ENCODE results near the gene FYTTD1. TPM values are rescaled to one million over a fixed set of nuclear protein-coding genes. Genes with fewer than 3 reads are reported as not detected.

Gene FYTTD1
- total and polyA plus RNA-seq, 2 of the 4 experiments (the other 2 are of a cell fraction) = 20.4 to 50.2 TPM

DNA sequence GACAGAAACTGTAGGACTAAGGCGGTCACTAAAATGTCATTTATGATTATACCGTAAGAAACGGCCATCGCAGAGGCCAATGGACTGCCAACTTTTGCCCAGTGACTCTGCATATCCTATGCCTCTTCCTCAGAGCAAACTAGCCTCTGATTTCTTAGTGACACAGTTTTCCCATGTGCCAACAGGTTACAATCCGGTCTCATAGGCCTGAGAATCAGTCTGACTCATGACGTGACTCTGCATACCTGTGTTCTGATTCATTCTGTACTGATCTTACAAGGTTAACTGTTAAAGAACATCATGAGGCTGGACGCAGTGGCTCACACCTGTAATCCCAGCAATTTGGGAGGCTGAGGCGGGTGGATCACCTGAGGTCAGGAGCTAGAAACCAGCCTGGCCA, 30.8 kb upstream of the FYTTD1 start:
- no peaks in the 10 kb centered on the region for H4K20me1 ChIP-seq (ENCODE audit: insufficient read depth, low read length)
- in situ Hi-C loops (cut with MboI; ENCODE audit: low sequenced_read_pairs) = no loop called here
- ChIA-PET POLR2A (ENCODE audit: unreplicated experiment) (no interaction called here), CTCF (no interaction called here)
- H3K4me3 ChIP-seq (ENCODE audit: insufficient read depth, low read depth, low read length) = no peak overlapping the region
- 0 out of 2 replicates have a peak overlapping the region, but pooled peaks have one; percentile 14 for H4K91ac ChIP-seq (ENCODE audit: insufficient read depth, low read depth, low read length)
- peak overlapping the region; percentile 18 for H2AK5ac ChIP-seq (ENCODE audit: low read depth, low read length)
- no peak overlapping the region; the same call in 1 of the 2 replicates for H3K23ac ChIP-seq (ENCODE audit: low read depth, low read length)
- H3K27me3 ChIP-seq (ENCODE audit: control insufficient read depth, insufficient read depth, low read length) = no peaks in the 10 kb centered on the region
- no TSS peak for BruUV-seq (replicated peaks)
- intact Hi-C loops (cut with micrococcal nuclease) = no loop called here
- 0 out of 2 replicates have a peak overlapping the region, but pooled peaks have one; percentile 42 for H2BK120ac ChIP-seq (ENCODE audit: low read depth, low read length)
- DNase-seq = peak; percentile 96
- H3K4ac ChIP-seq (ENCODE audit: low read depth, low read length) = no peak overlapping the region; the same call in 1 of the 2 replicates
- peak overlapping the region; percentile 29; the same call in 1 of the 3 replicates for H2BK15ac ChIP-seq (ENCODE audit: low read depth, low read length)
- peaks cover 2% of the 10 kb centered on the region; the same call in 1 of the 2 replicates for H3K9me3 ChIP-seq (ENCODE audit: control insufficient read depth, insufficient read depth, low read length)
- no peak overlapping the region for H3K56ac ChIP-seq (ENCODE audit: extremely low read depth, insufficient read depth, low read length)
- WGBS, 2 experiments (ENCODE audit: extremely low coverage in 2 of 2, insufficient read length in 1 of 2) = 63% methylated on average over 6 of the region's 8 CpGs; no CpG with 5 or more reads in 1 of the 2 experiments
- H3K9me1 ChIP-seq (ENCODE audit: insufficient read depth, low read length) = peaks cover 6% of the 10 kb centered on the region
- no peak overlapping the region for H2AK9ac ChIP-seq (replicated peaks; ENCODE audit: low read depth, low read length, poor library complexity)
- dilution Hi-C loops (cut with HindIII; ENCODE audit: low sequenced_read_pairs, unreplicated experiment) = no loop called here
- H3K27ac ChIP-seq (ENCODE audit: insufficient read depth, low read length) = no peak overlapping the region; the same call in 1 of the 2 replicates
- no peak overlapping the region for H3K4me2 ChIP-seq (ENCODE audit: low read depth, low read length)
- no peak overlapping the region for H2AFZ ChIP-seq (replicated peaks; ENCODE audit: low read length, poor library complexity)
- peaks cover 15 to 55% of the 10 kb centered on the region in 2 experiments for H3K79me1 ChIP-seq (ENCODE audit: low read depth in 1 of 2, low read length in 2 of 2)
- TF ChIP-seq NFE2L2 (IDR thresholded peaks at IDR 0.05; ENCODE audit: low read depth, low read length) (peak; percentile 82), SMC3 (IDR thresholded peaks at IDR 0.05; ENCODE audit: low read depth, low read length) (no peak), POLR2A (IDR thresholded peaks at IDR 0.05; ENCODE audit: low read depth, low read length) (no peak), RCOR1 (IDR thresholded peaks at IDR 0.05; ENCODE audit: insufficient replicate concordance, low read length) (no peak), MXI1 (IDR thresholded peaks at IDR 0.05; ENCODE audit: borderline replicate concordance, low read depth, low read length) (no peak), USF2 (IDR thresholded peaks at IDR 0.05; ENCODE audit: low read depth, low read length) (no peak), CHD1 (IDR thresholded peaks at IDR 0.05; ENCODE audit: low read depth, low read length) (no peak), RFX5 (IDR thresholded peaks at IDR 0.05; ENCODE audit: low read depth, low read length) (no peak), MAZ (IDR thresholded peaks at IDR 0.05; ENCODE audit: borderline replicate concordance, low read depth, low read length) (no peak), MAFK (IDR thresholded peaks at IDR 0.05; ENCODE audit: low read depth, low read length) (peak; percentile 21; the same call in 1 of the 2 replicates), CEBPB (IDR thresholded peaks at IDR 0.05; ENCODE audit: low read depth, low read length) (peak; percentile 51; the same call in 1 of the 2 replicates), FOS (IDR thresholded peaks at IDR 0.05; ENCODE audit: low read depth, low read length) (peak; percentile 55; the same call in 1 of the 2 replicates), RAD21 (IDR thresholded peaks at IDR 0.05; ENCODE audit: low read length) (no peak), BHLHE40 (IDR thresholded peaks at IDR 0.05; ENCODE audit: low read depth, low read length) (no peak), CTCF (conservative IDR thresholded peaks at IDR 0.05; ENCODE audit: low read depth, low read length) (no peak)
- TF ChIP-seq, protein P1, sequence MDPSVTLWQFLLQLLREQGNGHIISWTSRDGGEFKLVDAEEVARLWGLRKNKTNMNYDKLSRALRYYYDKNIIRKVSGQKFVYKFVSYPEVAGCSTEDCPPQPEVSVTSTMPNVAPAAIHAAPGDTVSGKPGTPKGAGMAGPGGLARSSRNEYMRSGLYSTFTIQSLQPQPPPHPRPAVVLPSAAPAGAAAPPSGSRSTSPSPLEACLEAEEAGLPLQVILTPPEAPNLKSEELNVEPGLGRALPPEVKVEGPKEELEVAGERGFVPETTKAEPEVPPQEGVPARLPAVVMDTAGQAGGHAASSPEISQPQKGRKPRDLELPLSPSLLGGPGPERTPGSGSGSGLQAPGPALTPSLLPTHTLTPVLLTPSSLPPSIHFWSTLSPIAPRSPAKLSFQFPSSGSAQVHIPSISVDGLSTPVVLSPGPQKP (IDR thresholded peaks at IDR 0.05; ENCODE audit: borderline replicate concordance, low read depth, low read length) = no peak
- H2BK5ac ChIP-seq (ENCODE audit: low read depth, low read length, poor library complexity, severe bottlenecking) = peak overlapping the region; percentile 70
- no peaks in the 10 kb centered on the region for H3K4me1 ChIP-seq (ENCODE audit: control insufficient read depth, insufficient read depth, low read length)
- peak overlapping the region; percentile 13; the same call in 1 of the 2 replicates for H2BK20ac ChIP-seq (ENCODE audit: low read depth, low read length)
- peak overlapping the region in 1 of 2 experiments; percentile 58; a peak in 1 of 4 replicates for H4K8ac ChIP-seq (ENCODE audit: low read depth in 2 of 2, low read length in 2 of 2)
- ATAC-seq (ENCODE audit: low read depth) = peak; percentile 75
- 0 out of 2 replicates have a peak, but pooled peaks cover 1% of the 10 kb centered on the region for H3K36me3 ChIP-seq (ENCODE audit: control insufficient read depth, insufficient read depth, low read length)
- no peak overlapping the region for H3K14ac ChIP-seq (replicated peaks; ENCODE audit: low read depth, low read length)
- no peak overlapping the region for H4K5ac ChIP-seq (ENCODE audit: low read depth, low read length)
- no peak overlapping the region for H3K9ac ChIP-seq (ENCODE audit: low read depth, low read length)
- H3K18ac ChIP-seq (ENCODE audit: low read depth, low read length) = peak overlapping the region; percentile 18; the same call in 1 of the 2 replicates
